ENCODE data around the gene ZNF865.
"Not testable (repeated sequence)": the region's sequence is repeated elsewhere in the genome, so short reads cannot be mapped to it uniquely, and the experiment has no call there.

ZNF865 gene

DNA sequence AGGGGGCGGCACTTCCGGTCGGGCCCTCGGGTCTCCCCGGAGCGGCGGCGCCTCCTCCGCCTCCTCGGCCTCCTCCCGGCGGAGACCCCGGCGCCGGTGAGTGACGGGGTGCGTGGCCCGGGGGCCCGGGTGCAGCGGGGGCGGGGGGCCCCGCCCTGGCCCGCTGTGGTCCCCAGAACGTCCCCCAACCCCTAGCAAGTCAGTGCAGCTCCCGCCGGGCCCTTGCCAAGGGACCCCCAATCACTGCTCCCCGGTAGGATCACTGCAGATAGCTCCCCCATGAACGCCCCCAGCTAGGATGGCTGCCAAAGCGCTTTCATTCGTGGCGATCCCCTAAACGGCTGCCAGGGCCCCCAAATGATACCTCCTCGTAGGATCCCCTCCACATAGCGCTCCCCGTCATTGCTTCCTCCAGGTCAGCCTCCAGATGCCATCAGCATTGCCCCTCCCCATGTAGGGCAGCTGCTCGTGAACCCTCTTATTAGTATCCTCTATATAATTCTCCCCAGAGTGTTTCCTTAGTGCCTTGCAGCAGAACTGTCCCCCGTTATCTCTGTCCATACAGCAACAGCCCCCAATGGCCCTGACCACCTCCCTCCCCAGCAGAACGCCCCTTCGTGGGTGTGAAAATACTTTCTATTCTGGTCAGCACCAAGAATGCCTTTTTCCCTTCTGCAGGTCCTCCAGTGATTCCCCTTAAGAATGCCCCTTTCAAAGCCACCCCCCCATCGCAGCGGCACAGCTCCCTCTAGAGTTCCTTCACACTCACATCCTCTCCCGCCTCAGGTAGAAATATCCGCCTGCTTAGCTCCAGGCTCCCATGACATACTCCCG is at the start of gene ZNF865:
TSS of gene ZNF865 (plus strand) at position 11 of the 834 bp plus-strand sequence. CDS start 7,972 bp downstream, outside the sequence.
- Histone ChIP-seq H3K27me3 (ENCODE audit: control insufficient read depth, insufficient read depth, low read length) (no peaks in the 10 kb centered on the region), H3K9me3 (ENCODE audit: control insufficient read depth, low read length) (no peaks in the 10 kb centered on the region), H3K4me1 (ENCODE audit: control insufficient read depth, insufficient read depth, low read length) (peaks cover 22% of the 10 kb centered on the region), H3K4me3 (ENCODE audit: low read length) (peak within 1 kb of the TSS; percentile 93), H3K9ac (ENCODE audit: low read length) (peak within 1 kb of the TSS; percentile 91), H3K36me3 (ENCODE audit: control insufficient read depth, insufficient read depth, low read length) (no peaks in the 10 kb centered on the region)

DNA sequence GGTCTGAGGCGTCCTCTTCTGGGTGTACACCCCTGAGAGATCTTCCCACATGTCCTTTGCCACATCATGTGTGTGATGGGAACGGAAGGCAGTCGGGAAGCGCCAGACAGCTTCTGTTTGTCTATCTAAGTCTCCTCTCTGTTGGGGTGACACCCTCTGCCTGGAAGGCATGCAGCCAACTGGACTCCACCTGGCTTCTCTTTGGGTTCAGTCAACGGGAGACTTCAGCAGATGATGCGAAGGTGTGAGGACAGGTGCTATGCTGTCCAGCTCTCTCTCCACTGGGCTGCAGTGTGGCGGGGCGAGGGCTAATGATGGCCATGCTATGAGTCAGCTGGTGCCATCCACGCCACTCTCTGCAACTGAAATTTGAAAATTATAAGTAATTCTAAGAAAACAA is 45.8 kb upstream of the ZNF865 start:
- no peak overlapping the region for H3K4me3 ChIP-seq (ENCODE audit: low read length)
- H3K9me3 ChIP-seq (ENCODE audit: control insufficient read depth, low read length), result no peaks in the 10 kb centered on the region
- H3K4me1 ChIP-seq (ENCODE audit: control insufficient read depth, insufficient read depth, low read length), result peaks cover 26% of the 10 kb centered on the region
- no peaks in the 10 kb centered on the region for H3K27me3 ChIP-seq (ENCODE audit: control insufficient read depth, insufficient read depth, low read length)
- H3K9ac ChIP-seq (ENCODE audit: low read length), result no peak overlapping the region
- H3K36me3 ChIP-seq (ENCODE audit: control insufficient read depth, insufficient read depth, low read length), result no peaks in the 10 kb centered on the region

GRCh38 chr19:55563261-55563690 is 42.2 kb upstream of the ZNF865 start:
- H3K9ac ChIP-seq (ENCODE audit: low read length), result peak overlapping the region; percentile 93

GRCh38 chr19:55566823-55567222 is 38.6 kb upstream of the ZNF865 start:
- no peaks in the 10 kb centered on the region for H3K9me3 ChIP-seq (ENCODE audit: control insufficient read depth, low read length)
- peaks cover 28% of the 10 kb centered on the region for H3K4me1 ChIP-seq (ENCODE audit: control insufficient read depth, insufficient read depth, low read length)
- H3K9ac ChIP-seq (ENCODE audit: low read length), result no peak overlapping the region
- no peaks in the 10 kb centered on the region for H3K36me3 ChIP-seq (ENCODE audit: control insufficient read depth, insufficient read depth, low read length)
- H3K4me3 ChIP-seq (ENCODE audit: low read length), result no peak overlapping the region
- H3K27me3 ChIP-seq (ENCODE audit: control insufficient read depth, insufficient read depth, low read length), result no peaks in the 10 kb centered on the region

More at GRCh38 chr19:55563261-55563690, 42.2 kb upstream of the ZNF865 start:
- Histone ChIP-seq H3K9me3 (ENCODE audit: control insufficient read depth, low read length) (no peaks in the 10 kb centered on the region), H3K4me3 (ENCODE audit: low read length) (no peak overlapping the region), H3K36me3 (ENCODE audit: control insufficient read depth, insufficient read depth, low read length) (no peaks in the 10 kb centered on the region), H3K27me3 (ENCODE audit: control insufficient read depth, insufficient read depth, low read length) (no peaks in the 10 kb centered on the region), H3K4me1 (ENCODE audit: control insufficient read depth, insufficient read depth, low read length) (peaks cover 33% of the 10 kb centered on the region)

DNA sequence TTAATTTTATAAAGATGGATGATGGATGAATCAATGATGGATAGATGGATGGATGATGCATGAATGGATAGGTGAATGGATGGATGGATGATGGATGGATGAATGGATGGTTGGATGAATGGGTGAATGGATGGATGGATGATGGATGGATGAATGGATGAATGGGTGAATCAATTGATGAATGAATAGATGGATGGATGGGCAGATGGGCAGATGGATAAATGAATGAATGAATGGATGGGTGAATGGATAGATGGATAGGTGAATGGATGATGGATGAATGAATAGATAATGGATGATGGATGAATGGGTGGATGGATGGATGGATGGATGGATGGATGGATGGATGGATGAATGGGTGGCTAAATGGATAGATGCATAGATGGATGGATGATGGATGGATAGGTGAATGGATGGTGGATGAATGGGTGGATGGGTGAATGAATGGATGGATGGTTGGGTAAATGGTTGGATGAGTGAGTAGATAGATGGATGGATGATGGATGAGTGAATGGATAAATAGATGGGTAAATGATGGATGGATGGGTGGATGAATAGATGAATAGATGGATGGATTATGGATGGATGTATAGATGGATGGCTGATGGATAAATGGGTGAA is 37.6 kb upstream of the ZNF865 start:
- no peaks in the 10 kb centered on the region for H3K36me3 ChIP-seq (ENCODE audit: control insufficient read depth, insufficient read depth, low read length)
- no peak overlapping the region for H3K4me3 ChIP-seq (ENCODE audit: low read length)
- H3K9ac ChIP-seq (ENCODE audit: low read length), result no peak overlapping the region
- H3K4me1 ChIP-seq (ENCODE audit: control insufficient read depth, insufficient read depth, low read length), result peaks cover 28% of the 10 kb centered on the region
- no peaks in the 10 kb centered on the region for H3K27me3 ChIP-seq (ENCODE audit: control insufficient read depth, insufficient read depth, low read length)
- H3K9me3 ChIP-seq (ENCODE audit: control insufficient read depth, low read length), result no peaks in the 10 kb centered on the region

DNA sequence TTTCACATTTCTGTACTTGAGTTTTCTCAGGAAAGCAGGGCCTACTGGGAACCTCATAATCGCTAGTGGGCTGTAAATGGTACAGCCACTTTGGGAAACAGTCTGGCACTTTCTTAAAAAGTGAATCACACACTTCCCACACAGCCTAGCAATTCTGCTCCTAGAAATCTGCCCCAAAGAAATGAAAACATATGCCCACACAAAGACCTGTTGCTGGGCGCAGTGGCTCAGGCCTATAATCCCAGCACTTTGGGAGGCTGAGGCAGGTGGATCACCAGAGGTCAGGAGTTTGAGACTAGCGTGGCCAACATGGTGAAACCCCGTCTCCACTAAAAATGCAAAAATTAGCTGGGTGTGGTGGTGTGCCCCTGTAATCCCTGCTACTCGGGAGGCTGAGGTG is 36.0 kb upstream of the ZNF865 start:
- not testable (repeated sequence) for H3K9ac ChIP-seq (ENCODE audit: low read length); H3K36me3 ChIP-seq (ENCODE audit: control insufficient read depth, insufficient read depth, low read length)

GRCh38 chr19:55573929-55574328 is 31.5 kb upstream of the ZNF865 start:
- H3K4me1 ChIP-seq (ENCODE audit: control insufficient read depth, insufficient read depth, low read length); H3K9ac ChIP-seq (ENCODE audit: low read length); H3K27me3 ChIP-seq (ENCODE audit: control insufficient read depth, insufficient read depth, low read length); H3K9me3 ChIP-seq (ENCODE audit: control insufficient read depth, low read length); H3K4me3 ChIP-seq (ENCODE audit: low read length); H3K36me3 ChIP-seq (ENCODE audit: control insufficient read depth, insufficient read depth, low read length): not testable (repeated sequence)

More for the DNA sequence above, 36.0 kb upstream of the ZNF865 start:
- not testable (repeated sequence) for H3K27me3 ChIP-seq (ENCODE audit: control insufficient read depth, insufficient read depth, low read length); H3K4me3 ChIP-seq (ENCODE audit: low read length); H3K9me3 ChIP-seq (ENCODE audit: control insufficient read depth, low read length)
- peaks cover 14% of the 10 kb centered on the region for H3K4me1 ChIP-seq (ENCODE audit: control insufficient read depth, insufficient read depth, low read length)

GRCh38 chr19:55576746-55577145 is 28.7 kb upstream of the ZNF865 start:
- Histone ChIP-seq H3K27me3 (ENCODE audit: control insufficient read depth, insufficient read depth, low read length) (no peaks in the 10 kb centered on the region), H3K9me3 (ENCODE audit: control insufficient read depth, low read length) (no peaks in the 10 kb centered on the region), H3K4me1 (ENCODE audit: control insufficient read depth, insufficient read depth, low read length) (peaks cover 9% of the 10 kb centered on the region), H3K4me3 (ENCODE audit: low read length) (no peak overlapping the region), H3K36me3 (ENCODE audit: control insufficient read depth, insufficient read depth, low read length) (no peaks in the 10 kb centered on the region), H3K9ac (ENCODE audit: low read length) (no peak overlapping the region)

DNA sequence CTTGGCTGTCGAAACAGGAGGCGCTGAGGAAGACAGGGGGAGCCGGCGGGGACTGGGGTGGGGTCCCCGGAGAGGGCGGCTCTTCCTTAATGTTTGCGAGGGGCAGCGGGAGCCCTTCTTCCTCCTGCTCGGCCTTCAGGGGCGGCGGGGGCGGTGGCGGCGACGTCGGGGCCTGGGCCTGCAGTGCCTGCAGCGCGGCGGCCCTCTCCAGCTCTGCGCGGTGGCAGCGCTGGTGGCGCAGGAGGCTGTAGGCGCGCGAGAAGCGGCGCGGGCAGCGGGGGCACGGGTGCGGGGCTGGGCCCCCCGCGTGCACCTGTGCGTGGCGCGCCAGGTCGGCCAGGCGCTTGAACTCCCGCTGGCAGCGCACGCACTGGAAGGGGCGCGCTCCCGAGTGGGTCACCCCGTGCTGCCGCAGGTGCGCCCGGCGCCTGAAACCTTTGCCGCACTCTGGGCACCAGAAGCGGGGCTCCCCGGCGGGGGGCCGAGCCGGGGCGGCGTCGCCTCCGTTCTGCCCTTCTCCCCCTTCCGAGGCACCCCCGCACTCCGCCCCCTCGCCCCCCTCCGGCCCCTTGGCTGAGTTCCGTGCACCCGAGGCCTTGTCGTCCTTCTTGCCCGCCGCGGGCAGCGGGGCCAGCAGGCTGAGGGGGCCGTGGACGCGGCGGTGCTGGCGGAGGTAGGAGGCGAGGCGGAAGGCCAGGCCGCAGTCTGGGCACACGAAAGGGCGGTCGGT is 27.3 kb upstream of the ZNF865 start:
- Histone ChIP-seq H3K9ac (ENCODE audit: low read length) (no peak overlapping the region), H3K4me3 (ENCODE audit: low read length) (no peak overlapping the region), H3K4me1 (ENCODE audit: control insufficient read depth, insufficient read depth, low read length) (peaks cover 11% of the 10 kb centered on the region), H3K9me3 (ENCODE audit: control insufficient read depth, low read length) (no peaks in the 10 kb centered on the region), H3K36me3 (ENCODE audit: control insufficient read depth, insufficient read depth, low read length) (no peaks in the 10 kb centered on the region), H3K27me3 (ENCODE audit: control insufficient read depth, insufficient read depth, low read length) (no peaks in the 10 kb centered on the region)

GRCh38 chr19:55578761-55579747 is 26.4 kb upstream of the ZNF865 start:
- Histone ChIP-seq H3K36me3 (ENCODE audit: control insufficient read depth, insufficient read depth, low read length) (no peaks in the 10 kb centered on the region), H3K9ac (ENCODE audit: low read length) (peak overlapping the region; percentile 93), H3K4me1 (ENCODE audit: control insufficient read depth, insufficient read depth, low read length) (peaks cover 11% of the 10 kb centered on the region), H3K9me3 (ENCODE audit: control insufficient read depth, low read length) (no peaks in the 10 kb centered on the region), H3K4me3 (ENCODE audit: low read length) (peak overlapping the region; percentile 20), H3K27me3 (ENCODE audit: control insufficient read depth, insufficient read depth, low read length) (no peaks in the 10 kb centered on the region)
